Activated CD4-positive, alpha-beta T cell treated with anti-CD3 and anti-CD28 coated beads for 24 hours (primary cell): ENCODE measurements around the gene CIT.

Experiments
- DNase-seq, 2 donors: peaks; one replicate each; pipeline ENCODE4 v3.0.0-alpha.2; 2020; ENCODE audit warnings: low read depth in 2 of 2

CIT gene

GRCh38 chr12:119807380-119807779 lies 69.7 kb downstream of the CIT start:
- no peak for DNase-seq

GRCh38 chr12:119804011-119804641 lies 73.0 kb downstream of the CIT start:
- no peak for DNase-seq

GRCh38 chr12:119803381-119803791 lies 73.7 kb downstream of the CIT start:
- no peak for DNase-seq

GRCh38 chr12:119802472-119802871 lies 74.6 kb downstream of the CIT start:
- DNase-seq: no peak

GRCh38 chr12:119797090-119797489 lies 80.0 kb downstream of the CIT start:
- DNase-seq: no peak

- no peak for DNase-seq
These were observed 80.8 kb downstream of the CIT start for GRCh38 chr12:119796292-119796691.

- no peak for DNase-seq
These were observed 85.7 kb downstream of the CIT start for GRCh38 chr12:119791453-119791852.

GRCh38 chr12:119788786-119789185 lies 88.3 kb downstream of the CIT start:
- DNase-seq: no peak

GRCh38 chr12:119786539-119786938 lies 90.6 kb downstream of the CIT start:
- no peak for DNase-seq

- no peak for DNase-seq
These were observed 92.4 kb downstream of the CIT start for GRCh38 chr12:119784673-119785072.

GRCh38 chr12:119783787-119784186 lies 93.3 kb downstream of the CIT start:
- no peak for DNase-seq

GRCh38 chr12:119781804-119782203 lies 95.3 kb downstream of the CIT start:
- DNase-seq: no peak

GRCh38 chr12:119780786-119781434 lies 96.2 kb downstream of the CIT start:
- no peak for DNase-seq

- DNase-seq: no peak
These were observed 101.7 kb downstream of the CIT start for GRCh38 chr12:119775246-119775895.

GRCh38 chr12:119772431-119772830 lies 104.7 kb downstream of the CIT start:
- DNase-seq: no peak

- no peak for DNase-seq
These were observed 107.0 kb downstream of the CIT start for GRCh38 chr12:119770146-119770545.

- no peak for DNase-seq
These were observed 114.5 kb downstream of the CIT start for GRCh38 chr12:119762619-119763018.

GRCh38 chr12:119758722-119759121 lies 118.4 kb downstream of the CIT start:
- no peak for DNase-seq

GRCh38 chr12:119758234-119758633 lies 118.9 kb downstream of the CIT start:
- DNase-seq: no peak

GRCh38 chr12:119751961-119752360 lies 125.2 kb downstream of the CIT start:
- no peak for DNase-seq

- DNase-seq: no peak
These were observed 127.5 kb downstream of the CIT start for GRCh38 chr12:119749666-119750065.

- no peak for DNase-seq
These were observed 128.6 kb downstream of the CIT start for GRCh38 chr12:119748497-119748896.

GRCh38 chr12:119746169-119746568 lies 131.0 kb downstream of the CIT start:
- no peak for DNase-seq
